ENCODE results near the gene CSN3.
"Not testable (repeated sequence)": the region's sequence is repeated elsewhere in the genome, so short reads cannot be mapped to it uniquely, and the experiment has no call there.

The CSN3 gene, protein sequence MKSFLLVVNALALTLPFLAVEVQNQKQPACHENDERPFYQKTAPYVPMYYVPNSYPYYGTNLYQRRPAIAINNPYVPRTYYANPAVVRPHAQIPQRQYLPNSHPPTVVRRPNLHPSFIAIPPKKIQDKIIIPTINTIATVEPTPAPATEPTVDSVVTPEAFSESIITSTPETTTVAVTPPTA

DNA sequence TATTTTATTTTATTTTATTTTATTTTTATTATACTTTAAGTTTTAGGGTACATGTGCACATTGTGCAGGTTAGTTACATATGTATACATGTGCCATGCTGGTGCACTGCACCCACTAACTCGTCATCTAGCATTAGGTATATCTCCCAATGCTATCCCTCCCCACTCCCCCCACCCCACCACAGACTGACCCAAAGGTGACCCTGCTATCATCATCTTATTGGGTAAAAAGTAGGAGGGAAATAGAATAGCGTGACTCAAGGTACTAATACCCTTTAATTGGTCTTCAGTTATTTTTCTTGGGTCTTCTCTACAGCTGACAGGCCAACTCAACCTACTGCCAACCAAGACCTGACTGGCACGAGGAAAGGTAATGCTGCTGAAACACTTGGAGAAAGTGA, at the start of gene CSN3:
CSN3 (plus strand) TSS at position 301 of the 400 bp plus-strand sequence. CDS start 2,223 bp downstream, outside the sequence.
- DNase-seq (ENCODE audit: low spot score) = not testable (repeated sequence)

DNA sequence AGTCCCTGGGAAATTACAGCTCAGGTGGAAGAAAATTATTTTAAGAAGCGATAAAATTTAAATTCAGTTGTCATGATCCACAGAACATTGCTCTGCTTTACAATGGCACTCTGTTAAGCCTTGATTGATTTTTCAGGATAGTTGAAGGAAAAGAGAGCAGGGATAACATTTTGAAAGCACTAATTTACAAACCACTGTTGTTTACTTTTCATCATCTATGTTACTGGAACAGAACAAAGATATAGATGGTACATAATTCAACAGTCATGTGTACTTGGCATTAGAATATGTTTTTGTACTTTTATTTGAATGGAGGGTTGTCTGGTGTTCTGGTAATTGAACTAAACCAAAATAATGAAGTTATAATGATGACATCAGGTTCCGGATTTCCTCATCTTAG, 49.5 kb upstream of the CSN3 start:
- DNase-seq (ENCODE audit: low spot score) = no peak

DNA sequence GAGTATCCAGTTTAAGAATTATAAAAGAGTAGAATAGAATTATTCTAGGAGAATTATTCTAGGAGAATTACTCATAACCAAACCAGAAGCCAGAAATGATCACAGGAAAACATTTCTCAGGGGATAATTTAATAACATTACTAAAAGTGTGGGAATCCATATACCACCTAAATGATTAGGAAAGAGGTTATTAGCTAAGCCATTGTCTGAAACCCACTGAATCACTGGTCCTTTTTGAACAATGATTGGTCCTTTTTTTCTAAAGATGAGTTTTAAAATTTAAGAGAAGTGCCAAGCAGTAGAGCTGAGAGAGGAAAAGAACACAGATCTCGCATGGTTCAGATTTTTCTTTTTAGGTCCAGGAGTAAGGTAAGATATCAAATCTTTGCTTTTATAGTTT, 47.0 kb upstream of the CSN3 start, which contains the start of gene ODAM:
ODAM (plus strand) TSS at position 301 of the 400 bp plus-strand sequence. CDS start 819 bp downstream, outside the sequence.
- no peak for DNase-seq (ENCODE audit: low spot score)

DNA sequence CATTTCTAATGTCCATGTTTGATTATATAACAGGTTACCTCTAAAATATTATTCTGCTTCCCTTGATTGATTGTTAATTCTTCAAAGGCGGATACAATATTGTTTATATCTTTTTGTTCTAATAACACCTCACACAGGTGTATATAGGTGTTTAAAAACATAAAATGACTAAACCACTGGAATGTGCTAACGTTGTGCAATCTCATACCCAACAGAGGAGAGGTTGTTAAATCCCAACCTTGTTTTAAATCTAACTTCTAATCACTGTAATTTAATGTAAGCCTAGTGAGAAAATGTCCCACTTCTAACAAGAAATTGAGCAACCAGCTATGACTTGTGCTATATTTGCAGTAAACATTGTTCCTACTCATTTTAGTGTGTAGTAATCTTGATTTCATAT, 45.5 kb upstream of the CSN3 start:
- DNase-seq (ENCODE audit: low spot score) = no peak

DNA sequence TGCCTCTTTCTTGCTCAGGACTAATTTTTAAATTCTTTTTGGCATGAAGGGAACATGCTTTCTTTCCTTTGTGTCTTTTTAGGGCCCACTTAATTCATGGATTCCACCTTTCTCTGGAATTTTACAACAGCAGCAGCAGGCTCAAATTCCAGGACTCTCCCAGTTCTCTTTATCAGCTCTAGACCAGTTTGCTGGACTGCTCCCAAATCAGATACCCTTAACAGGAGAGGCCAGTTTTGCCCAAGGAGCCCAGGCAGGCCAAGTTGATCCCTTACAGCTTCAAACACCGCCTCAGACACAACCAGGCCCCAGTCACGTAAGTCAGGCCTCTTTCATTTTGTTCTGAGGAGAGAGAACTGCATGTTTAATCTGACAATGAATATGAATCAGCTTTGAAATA, 44.6 kb upstream of the CSN3 start:
- no peak for DNase-seq (ENCODE audit: low spot score)

DNA sequence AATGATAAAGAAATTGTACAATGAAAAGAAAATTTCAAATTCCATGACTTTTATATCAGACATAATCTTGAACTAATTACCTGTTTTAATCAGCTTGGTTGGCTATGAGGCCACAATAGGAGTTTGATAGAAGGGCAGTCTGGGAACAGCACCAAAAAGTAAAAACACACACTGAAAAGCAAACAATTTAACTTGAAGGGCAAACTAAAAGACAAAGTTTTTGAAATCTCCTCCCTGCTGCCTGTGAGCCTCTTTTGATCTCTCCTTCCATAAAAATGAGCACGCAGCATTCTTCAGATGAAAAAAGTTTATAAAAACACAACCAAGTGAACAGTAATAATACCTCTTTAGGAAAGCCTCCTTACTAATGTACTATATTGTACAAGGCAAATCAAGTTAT, 38.8 kb upstream of the CSN3 start:
- DNase-seq (ENCODE audit: low spot score) = no peak

DNA sequence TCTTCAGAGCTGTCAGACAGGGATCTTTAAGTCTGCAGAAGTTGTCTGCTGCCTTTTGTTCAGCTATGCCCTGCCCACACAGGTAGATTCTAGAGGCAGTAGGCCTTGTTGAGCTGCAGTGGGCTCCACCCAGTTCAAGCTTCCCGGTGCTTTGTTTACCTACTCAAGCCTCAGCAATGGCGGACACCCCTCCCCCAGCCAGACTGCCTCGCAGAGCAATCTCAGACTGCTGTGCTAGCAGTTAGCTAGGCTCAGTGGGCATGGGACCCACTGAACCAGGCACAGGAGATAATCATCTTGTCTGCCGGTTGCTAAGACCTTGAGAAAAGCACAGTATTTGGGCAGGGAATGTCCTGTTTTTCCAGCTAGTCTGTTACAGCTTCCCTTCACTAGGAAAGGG, 29.6 kb upstream of the CSN3 start:
- DNase-seq (ENCODE audit: low spot score) = not testable (repeated sequence)

DNA sequence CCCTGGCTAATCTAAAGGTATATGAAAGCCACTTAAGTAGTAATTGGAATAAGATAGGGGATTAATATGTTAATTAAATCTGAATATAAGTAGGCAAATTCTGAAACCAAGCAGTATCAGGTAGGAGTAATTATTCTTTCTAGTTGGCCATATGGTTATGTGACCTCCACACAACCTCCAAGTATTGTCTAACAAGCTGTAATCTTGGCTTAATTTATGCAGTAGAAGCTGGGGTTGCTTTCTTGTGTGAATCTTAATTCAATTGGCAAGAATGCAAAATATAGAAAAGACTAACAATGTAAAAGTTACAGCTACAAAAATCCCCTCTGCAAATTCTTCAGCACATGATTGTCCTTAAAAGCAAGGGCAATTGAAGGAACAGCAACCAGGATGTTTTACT, 26.3 kb upstream of the CSN3 start:
- not testable (repeated sequence) for DNase-seq (ENCODE audit: low spot score)

DNA sequence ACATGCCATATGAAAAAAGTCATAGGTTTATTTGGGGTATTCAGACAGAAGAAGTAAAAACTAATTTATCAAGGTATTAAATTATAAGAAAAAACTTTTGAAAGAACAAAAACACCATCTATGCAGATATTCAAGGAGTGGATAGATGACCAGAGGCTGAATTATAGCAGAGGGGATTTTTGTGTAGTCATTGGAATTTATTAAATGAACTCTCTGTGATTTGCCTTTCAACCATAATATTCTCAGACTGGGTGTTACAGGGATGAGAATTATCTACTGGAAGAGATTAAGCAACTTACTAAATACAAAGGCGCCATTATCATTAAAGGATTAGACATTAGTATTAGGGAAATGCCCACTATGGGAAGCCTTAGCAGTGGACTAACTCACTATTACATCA, 25.8 kb upstream of the CSN3 start:
- not testable (repeated sequence) for DNase-seq (ENCODE audit: low spot score)

DNA sequence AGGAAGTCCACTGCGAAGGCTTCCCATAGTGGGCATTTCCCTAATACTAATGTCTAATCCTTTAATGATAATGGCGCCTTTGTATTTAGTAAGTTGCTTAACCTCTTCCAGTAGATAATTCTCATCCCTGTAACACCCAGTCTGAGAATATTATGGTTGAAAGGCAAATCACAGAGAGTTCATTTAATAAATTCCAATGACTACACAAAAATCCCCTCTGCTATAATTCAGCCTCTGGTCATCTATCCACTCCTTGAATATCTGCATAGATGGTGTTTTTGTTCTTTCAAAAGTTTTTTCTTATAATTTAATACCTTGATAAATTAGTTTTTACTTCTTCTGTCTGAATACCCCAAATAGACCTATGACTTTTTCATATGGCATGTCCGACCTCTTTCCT, 21.0 kb upstream of the CSN3 start:
- not testable (repeated sequence) for DNase-seq (ENCODE audit: low spot score)

DNA sequence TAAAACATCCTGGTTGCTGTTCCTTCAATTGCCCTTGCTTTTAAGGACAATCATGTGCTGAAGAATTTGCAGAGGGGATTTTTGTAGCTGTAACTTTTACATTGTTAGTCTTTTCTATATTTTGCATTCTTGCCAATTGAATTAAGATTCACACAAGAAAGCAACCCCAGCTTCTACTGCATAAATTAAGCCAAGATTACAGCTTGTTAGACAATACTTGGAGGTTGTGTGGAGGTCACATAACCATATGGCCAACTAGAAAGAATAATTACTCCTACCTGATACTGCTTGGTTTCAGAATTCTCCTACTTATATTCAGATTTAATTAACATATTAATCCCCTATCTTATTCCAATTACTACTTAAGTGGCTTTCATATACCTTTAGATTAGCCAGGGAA, 20.6 kb upstream of the CSN3 start:
- not testable (repeated sequence) for DNase-seq (ENCODE audit: low spot score)

DNA sequence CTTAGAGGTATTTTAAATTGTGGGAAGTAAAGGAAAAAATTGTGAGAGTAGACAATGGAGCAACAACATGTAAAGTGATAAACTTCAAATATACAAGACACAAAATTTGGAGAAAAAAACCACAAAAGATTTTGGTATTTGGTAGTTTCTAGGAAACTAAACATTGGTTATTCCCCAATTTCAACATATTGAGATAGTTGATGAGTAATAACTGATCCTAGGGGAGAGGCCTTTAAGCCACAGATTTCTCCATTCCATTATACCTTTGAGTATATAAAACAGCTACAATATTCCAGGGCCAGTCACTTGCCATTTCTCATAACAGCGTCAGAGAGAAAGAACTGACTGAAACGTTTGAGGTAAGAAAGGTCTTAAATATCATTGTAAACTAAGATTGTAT, 16.6 kb upstream of the CSN3 start, which contains the start of gene FDCSP:
FDCSP (plus strand) TSS at position 301 of the 400 bp plus-strand sequence. CDS start 5,071 bp downstream, outside the sequence.
- DNase-seq (ENCODE audit: low spot score) = no peak

DNA sequence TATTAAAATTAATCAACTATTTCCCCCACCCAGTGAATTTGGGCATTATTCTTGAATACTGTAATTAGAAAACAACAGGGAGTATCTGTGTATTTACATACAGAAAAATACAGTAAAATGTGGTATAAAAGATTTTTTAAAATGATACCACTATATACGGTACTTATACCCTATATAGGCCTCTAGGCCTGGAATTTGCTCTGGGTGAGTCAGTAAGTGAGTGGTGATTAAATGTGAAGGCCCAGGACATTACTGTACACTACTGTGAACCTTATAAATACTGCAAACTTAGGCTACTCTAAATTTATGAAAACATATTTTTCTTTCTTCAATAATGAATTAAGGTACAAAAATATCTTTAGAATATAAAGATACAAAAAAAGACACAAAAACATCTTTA, 6.3 kb upstream of the CSN3 start:
- peak; percentile 5 for DNase-seq (ENCODE audit: low spot score)

DNA sequence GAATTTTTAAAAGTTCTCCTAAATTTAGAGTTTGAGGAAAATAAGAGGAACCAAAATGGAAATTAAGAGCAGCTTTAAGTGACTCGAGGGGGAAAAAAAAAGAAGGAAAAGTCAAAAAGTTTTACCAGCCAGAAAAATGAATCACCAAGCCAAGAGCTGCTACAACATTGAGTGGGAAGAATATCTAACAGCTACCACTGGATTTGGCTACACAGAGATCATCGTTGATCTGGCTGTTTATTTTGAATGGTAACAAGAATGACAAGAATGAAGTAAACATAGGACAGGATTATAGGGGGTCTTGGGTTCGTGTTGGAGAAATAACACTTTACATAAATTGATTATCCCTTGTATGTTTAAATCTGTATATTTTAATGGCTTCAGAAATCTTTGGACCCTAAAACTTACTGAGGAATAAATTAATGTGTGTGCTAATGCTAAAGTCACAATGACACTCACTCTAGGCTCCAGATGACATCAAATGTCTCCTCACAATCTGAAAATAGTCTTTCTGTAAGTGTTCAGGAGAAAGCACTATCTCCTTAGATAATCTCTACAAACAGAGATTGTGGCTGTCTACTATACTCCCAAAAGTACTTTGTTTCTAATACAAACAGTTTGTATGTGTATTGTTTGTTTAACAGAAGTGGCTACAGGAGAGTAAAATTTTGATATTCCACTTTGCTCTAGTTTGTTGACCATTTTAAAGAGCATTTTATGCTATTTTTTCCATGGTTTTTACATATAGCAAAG, 3.1 kb upstream of the CSN3 start:
- DNase-seq (ENCODE audit: low spot score) = no peak

DNA sequence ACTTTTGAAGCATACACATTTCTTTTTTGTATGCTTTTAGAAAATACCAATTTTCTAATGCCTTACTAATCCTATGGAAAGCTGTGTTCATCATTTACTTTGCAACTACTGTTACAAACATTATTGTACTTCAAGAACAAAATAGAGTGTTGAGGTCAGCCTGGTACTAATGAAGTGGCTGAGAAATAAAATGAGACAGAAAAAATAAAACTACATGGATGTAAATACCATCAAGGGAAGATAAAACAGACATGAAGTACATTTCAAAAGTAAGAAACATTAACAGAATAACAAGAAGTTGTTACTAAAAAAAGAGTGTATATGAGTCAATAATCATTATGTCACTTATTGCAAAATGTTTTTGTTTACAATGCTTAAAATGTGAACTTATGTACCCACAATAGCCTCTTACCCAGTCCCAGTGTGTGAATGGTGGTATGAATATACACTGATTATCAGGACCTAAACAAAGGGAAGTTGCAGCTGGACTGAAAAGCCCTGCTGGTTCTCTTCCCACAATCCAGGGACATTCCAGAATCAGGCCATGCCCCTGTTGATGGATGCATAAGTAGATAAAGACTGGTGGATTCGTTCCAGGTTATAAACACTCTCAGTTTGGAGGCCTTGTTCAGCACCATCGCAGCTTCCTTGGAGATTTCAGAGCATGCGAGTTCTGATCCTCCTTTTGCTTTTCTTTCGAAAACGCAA, 2.4 kb upstream of the CSN3 start:
- no peak for DNase-seq (ENCODE audit: low spot score)

DNA sequence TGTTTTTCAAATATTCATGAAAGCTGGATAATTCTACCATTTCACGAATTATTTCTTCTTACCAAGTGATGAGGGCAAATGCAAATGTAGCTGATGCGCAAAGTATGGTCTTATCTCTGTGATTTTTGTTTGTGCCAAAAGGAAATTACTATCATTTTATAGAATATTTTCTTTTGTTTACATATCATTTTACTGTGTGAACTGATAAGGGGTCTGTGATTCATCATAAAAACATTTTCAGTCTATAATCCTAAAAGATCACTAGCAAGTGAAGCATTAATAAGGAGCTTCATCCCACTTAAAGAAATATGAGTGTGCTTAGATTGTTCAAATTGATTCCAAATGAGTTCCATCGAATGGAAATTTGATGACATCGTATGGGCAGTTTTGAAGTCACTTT, 694 bp downstream of the CSN3 start:
- no peak for DNase-seq (ENCODE audit: low spot score)

DNA sequence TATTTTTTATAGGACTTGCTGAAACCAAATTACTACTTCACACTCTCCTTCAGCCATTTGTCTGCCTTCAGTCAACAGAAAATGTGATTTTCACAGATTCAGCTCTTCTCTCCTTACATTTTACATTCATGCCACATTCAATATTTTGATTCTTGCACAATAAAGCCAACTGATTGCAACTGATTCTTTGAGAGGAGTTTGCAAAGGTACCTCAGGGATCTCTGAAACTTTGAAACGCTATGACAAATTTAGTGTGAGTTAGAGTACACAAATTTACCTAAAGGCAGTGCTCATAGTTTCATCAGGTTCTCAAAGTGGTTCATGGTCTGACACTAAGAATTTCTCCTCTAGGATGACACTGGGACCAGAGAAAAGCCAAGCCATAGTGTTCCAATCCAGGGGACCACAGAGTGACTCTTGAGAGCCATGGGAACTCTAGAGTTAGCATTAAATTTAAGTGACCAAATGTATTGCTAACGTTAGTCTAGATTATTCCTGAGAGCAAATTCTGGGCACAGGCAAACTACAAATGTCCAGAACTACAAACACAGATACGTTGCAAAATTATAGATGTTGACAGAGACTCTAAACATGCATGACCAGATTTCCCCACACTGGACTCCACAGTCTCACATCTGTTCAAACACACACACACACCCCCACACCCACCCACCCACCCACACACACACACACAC, 9.0 kb downstream of the CSN3 start:
- no peak for DNase-seq (ENCODE audit: low spot score)

DNA sequence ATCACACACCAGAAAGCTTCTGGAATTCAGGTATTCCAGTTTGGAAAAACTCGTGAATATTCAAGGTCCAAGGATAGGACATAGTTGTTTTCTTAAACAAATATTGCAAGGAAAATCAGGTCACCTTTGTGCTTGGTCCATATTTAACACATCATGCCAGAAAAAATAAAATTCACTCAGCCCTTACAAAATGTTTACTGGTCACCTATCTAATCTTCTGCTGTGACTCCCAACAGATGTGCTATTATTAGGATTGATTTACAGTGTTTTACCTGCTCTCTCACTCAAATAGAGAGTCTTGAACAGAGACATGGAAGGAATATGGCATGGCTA, 9.5 kb downstream of the CSN3 start:
- no peak for DNase-seq (ENCODE audit: low spot score)

DNA sequence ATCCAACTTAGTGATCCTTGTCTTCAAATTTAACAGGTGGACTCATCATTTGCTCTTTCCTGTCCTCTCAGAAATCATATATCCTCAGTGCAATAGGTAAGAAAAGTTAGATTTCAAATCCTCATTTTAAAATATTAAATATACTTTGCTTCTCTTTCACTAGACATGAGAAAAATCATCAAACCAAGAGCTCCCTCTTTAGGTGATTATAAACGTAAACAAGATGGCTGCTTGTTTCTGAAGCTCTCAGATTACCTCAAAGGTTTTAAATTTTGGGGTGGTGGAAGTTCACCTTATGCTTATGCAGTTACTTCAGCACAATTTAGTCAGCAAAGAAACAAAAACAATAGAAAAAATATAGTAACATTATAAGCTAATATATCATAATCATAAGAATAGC, 27.3 kb downstream of the CSN3 start:
- peak; percentile 47 for DNase-seq (ENCODE audit: low spot score)

DNA sequence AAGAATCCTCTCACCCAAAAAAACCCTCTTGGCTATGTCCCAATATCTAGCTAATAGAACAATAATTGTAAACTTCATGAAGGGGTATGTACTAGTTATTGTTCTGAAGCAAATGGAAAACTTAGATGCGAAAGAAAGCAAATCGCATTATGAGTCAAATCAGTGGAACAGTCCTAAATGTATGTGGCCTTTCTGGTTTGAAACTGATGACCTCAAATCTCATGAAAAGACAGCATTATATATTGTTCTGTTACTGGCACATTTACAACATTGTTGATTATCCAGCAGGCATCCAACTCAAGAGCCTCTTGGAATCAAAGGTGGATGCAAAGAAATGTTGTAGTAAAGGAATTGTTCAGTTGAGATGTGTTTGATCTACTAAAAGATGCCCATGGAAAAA, 34.7 kb downstream of the CSN3 start:
- DNase-seq (ENCODE audit: low spot score) = no peak

DNA sequence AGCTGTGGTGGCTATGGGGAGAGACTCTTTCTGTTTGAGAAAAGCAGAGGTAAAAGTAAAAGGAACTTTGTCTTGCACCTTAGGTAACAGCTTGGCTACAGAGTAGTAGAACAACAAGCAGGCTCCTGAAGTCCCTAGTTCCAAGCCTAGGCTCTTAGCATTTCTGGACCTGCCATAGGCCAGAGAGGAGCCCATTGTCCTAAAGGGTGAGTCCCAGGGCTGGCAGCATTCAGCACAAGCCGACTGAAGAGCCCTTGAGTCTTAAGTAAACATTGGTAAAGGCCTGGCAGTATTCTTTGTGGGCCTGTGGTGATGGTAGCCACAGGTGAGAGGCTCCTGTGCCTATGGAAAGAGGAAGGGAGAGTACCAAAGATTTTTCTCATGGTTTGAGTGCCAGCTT, 38.2 kb downstream of the CSN3 start:
- no peak for DNase-seq (ENCODE audit: low spot score)

DNA sequence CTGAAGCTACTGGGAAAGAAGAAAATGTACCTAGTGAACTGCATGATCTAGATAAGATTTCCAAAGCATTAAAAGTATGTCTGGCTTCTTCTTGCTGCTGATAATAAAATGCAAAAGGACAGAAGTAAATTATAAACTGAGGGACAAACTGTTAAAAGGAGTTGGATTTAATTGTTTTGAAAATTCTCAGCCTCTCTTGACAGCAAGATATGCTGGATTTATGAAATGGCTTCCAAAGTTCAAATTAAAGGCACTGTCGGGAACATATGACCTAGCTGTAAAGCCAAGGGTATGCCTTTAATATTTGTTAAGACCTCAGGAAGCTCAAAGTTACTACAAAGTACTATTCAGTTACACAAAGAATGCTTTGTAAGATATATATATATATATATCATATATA, 46.3 kb downstream of the CSN3 start:
- DNase-seq (ENCODE audit: low spot score) = no peak

DNA sequence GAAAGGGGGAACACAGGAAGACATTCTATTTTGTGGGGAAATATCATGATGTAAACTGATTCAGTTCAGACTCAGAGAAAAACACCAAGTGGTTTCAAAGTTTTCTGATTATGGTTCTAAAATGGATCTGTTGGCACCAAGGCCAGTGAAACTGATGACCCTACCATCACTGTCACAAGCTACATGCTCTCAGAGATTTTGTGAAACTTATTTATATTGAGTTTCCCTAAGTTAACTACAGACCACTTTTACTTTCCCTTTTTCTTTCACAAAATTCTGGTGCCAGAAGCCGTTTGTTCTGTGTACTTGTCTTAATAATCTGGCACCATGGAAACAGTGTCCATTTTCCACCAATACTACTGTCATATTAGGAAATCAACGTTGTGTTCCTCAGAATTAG, 48.9 kb downstream of the CSN3 start:
- no peak for DNase-seq (ENCODE audit: low spot score)
